ENCODE data around the gene LYSMD4. TPM values are rescaled to one million over a fixed set of nuclear protein-coding genes. Genes with fewer than 3 reads are reported as not detected.

Gene LYSMD4
- total and polyA plus RNA-seq, 10 of the 15 experiments (the other 5 are each of a cell fraction or from before 2014, with no cell fraction given): 1.8 to 5.8 (median 3.9) TPM

GRCh38 chr15:99732751-99733267 lies 428 bp downstream of the LYSMD4 start (continued):
- TF ChIP-seq SP1 (IDR thresholded peaks at IDR 0.05; ENCODE audit: low read depth, low read length) (no peak), SUZ12 (IDR thresholded peaks at IDR 0.05; ENCODE audit: unreplicated experiment) (no peak), STAT3 (IDR thresholded peaks at IDR 0.05; ENCODE audit: low read depth, low read length) (no peak), BCLAF1 (IDR thresholded peaks at IDR 0.05) (no peak), HCFC1 (IDR thresholded peaks at IDR 0.05; ENCODE audit: low read length) (no peak), ZNF24 (IDR thresholded peaks at IDR 0.05) (no peak), PKNOX1 (IDR thresholded peaks at IDR 0.05) (no peak), RAD21 (IDR thresholded peaks at IDR 0.05; ENCODE audit: insufficient read depth, low read depth, low read length) (no peak), POU2F2 (IDR thresholded peaks at IDR 0.05; ENCODE audit: borderline replicate concordance, low read depth, low read length) (no peak), NKRF (conservative IDR thresholded peaks at IDR 0.05) (peak; percentile 76; the same call in 1 of the 2 replicates), MYC (IDR thresholded peaks at IDR 0.05; ENCODE audit: insufficient read depth, insufficient read length, insufficient replicate concordance, low read length, severe bottlenecking) (no peak), GATAD2B (conservative IDR thresholded peaks at IDR 0.05; ENCODE audit: low read depth) (peak; percentile 89), GABPA (IDR thresholded peaks at IDR 0.05; ENCODE audit: low read depth) (no peak), MTA2 (IDR thresholded peaks at IDR 0.05; ENCODE audit: low read depth) (no peak), NR2F1 (conservative IDR thresholded peaks at IDR 0.05) (peak; percentile 96), DPF2 (IDR thresholded peaks at IDR 0.05) (peak; percentile 32; the same call in 1 of the 2 replicates), SMARCA5 (IDR thresholded peaks at IDR 0.05) (no peak), ZZZ3 (IDR thresholded peaks at IDR 0.05; ENCODE audit: control insufficient read depth, insufficient read length, low read depth) (no peak), ZNF384 (IDR thresholded peaks at IDR 0.05; ENCODE audit: borderline replicate concordance, low read depth, low read length) (no peak)
- TF ChIP-seq, protein P1, sequence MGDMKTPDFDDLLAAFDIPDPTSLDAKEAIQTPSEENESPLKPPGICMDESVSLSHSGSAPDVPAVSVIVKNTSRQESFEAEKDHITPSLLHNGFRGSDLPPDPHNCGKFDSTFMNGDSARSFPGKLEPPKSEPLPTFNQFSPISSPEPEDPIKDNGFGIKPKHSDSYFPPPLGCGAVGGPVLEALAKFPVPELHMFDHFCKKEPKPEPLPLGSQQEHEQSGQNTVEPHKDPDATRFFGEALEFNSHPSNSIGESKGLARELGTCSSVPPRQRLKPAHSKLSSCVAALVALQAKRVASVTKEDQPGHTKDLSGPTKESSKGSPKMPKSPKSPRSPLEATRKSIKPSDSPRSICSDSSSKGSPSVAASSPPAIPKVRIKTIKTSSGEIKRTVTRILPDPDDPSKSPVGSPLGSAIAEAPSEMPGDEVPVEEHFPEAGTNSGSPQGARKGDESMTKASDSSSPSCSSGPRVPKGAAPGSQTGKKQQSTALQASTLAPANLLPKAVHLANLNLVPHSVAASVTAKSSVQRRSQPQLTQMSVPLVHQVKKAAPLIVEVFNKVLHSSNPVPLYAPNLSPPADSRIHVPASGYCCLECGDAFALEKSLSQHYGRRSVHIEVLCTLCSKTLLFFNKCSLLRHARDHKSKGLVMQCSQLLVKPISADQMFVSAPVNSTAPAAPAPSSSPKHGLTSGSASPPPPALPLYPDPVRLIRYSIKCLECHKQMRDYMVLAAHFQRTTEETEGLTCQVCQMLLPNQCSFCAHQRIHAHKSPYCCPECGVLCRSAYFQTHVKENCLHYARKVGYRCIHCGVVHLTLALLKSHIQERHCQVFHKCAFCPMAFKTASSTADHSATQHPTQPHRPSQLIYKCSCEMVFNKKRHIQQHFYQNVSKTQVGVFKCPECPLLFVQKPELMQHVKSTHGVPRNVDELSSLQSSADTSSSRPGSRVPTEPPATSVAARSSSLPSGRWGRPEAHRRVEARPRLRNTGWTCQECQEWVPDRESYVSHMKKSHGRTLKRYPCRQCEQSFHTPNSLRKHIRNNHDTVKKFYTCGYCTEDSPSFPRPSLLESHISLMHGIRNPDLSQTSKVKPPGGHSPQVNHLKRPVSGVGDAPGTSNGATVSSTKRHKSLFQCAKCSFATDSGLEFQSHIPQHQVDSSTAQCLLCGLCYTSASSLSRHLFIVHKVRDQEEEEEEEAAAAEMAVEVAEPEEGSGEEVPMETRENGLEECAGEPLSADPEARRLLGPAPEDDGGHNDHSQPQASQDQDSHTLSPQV (IDR thresholded peaks at IDR 0.05): no peak
- TF ChIP-seq, protein P2, sequence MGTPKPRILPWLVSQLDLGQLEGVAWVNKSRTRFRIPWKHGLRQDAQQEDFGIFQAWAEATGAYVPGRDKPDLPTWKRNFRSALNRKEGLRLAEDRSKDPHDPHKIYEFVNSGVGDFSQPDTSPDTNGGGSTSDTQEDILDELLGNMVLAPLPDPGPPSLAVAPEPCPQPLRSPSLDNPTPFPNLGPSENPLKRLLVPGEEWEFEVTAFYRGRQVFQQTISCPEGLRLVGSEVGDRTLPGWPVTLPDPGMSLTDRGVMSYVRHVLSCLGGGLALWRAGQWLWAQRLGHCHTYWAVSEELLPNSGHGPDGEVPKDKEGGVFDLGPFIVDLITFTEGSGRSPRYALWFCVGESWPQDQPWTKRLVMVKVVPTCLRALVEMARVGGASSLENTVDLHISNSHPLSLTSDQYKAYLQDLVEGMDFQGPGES (IDR thresholded peaks at IDR 0.05): no peak
